K562 (cell line): ENCODE data around the gene PRKRIP1. TPM values are rescaled to one million over a fixed set of nuclear protein-coding genes. Genes with fewer than 3 reads are reported as not detected.
"Not testable (repeated sequence)": the region's sequence is repeated elsewhere in the genome, so short reads cannot be mapped to it uniquely, and the experiment has no call there.

Source experiments
- ATAC-seq: fragments of 200-7000 bp; cut with Tn5 transposase; 3 replicates; pipeline ENCODE4 v1.9.1; 2020; ENCODE audit warnings: moderate library complexity
- BruUV-seq: library from RNA; stranded (reverse); fragments of 400-500 nt; replicated peaks from 2 replicates; lab custom pipeline; 2021; lab: Mats Ljungman, UMichigan
- CTCF ChIA-PET: fragments of 300-600 bp; formaldehyde crosslinking; extraction: SDS; loops from one replicate; lab custom pipeline; 2021; ENCODE audit warnings: low intra/inter-chr PET ratio; lab: Yijun Ruan, JAX
- POLR2A ChIA-PET: fragments of 300-600, 350-650 bp; sonication (Branson Sonifier 250); formaldehyde crosslinking; extraction: SDS; loops from one replicate; lab custom pipeline; 2021; ENCODE audit warnings: antibody characterized with exemption, inconsistent platforms; lab: Yijun Ruan, JAX
- DNase-seq, 4 experiments: peaks; one replicate each; pipeline versions ENCODE4 v3.0.0 to v3.0.0-alpha.2; 2011 to 2018; ENCODE audit warnings: low spot score in 3 of 4, mixed read lengths in 3 of 4; ENCODE audit errors: extremely low read depth in 1 of 4
- FAIRE-seq: peaks from 2 replicates; lab custom pipeline; 2011; peaks lifted over from hg19 to GRCh38; lab: Jason Lieb, UNC
- H2AFZ ChIP-seq: 2 replicates; pipeline ENCODE4 v1.6.0; 2011; ENCODE audit warnings: low read depth, low read length, control low read depth, inconsistent platforms
- H3K27ac ChIP-seq: fragments of 200-600 bp; 3 replicates; pipeline ENCODE4 v1.8.0; 2011; ENCODE audit warnings: low read depth, mild to moderate bottlenecking, control low read depth, inconsistent platforms, low read length, moderate library complexity, mixed read lengths; ENCODE audit errors: extremely low read depth
- H3K27me3 ChIP-seq, 2 experiments: fragments of 300-600 bp in 1 of 2; 2 replicates in 1 of 2; 3 replicates in 1 of 2; pipeline versions ENCODE4 v1.6.0 to v1.8.0; 2011; ENCODE audit warnings: inconsistent platforms in 2 of 2, low read length in 2 of 2, mild to moderate bottlenecking in 1 of 2, mixed read lengths in 1 of 2, moderate library complexity in 1 of 2; ENCODE audit not compliant: control insufficient read depth in 2 of 2, insufficient read depth in 2 of 2
- H3K36me3 ChIP-seq: fragments of 300-600 bp; 3 replicates; pipeline ENCODE4 v1.8.0; 2011; ENCODE audit warnings: mild to moderate bottlenecking, low read length, inconsistent platforms; ENCODE audit not compliant: control insufficient read depth, insufficient read depth
- H3K4me1 ChIP-seq, 2 experiments: fragments of 200-600 bp in 1 of 2; replicated peaks in 1 of 2; 2 replicates in 1 of 2; 3 replicates in 1 of 2; pipeline versions ENCODE4 v1.5.1 to v1.8.0; 2011; ENCODE audit warnings: inconsistent platforms in 2 of 2, low read length in 2 of 2, mild to moderate bottlenecking in 1 of 2, mixed read lengths in 1 of 2, moderate library complexity in 1 of 2; ENCODE audit not compliant: control insufficient read depth in 2 of 2, insufficient read depth in 2 of 2
- H3K4me2 ChIP-seq: 2 replicates; pipeline ENCODE4 v1.6.1; 2011; ENCODE audit warnings: low read length, control low read depth, inconsistent platforms, mixed read lengths; ENCODE audit not compliant: insufficient read depth
- H3K4me3 ChIP-seq: fragments of 200-600 bp; sonication (generic), shearing (Covaris generic); 2 replicates; pipeline ENCODE4 v1.5.1; 2016; ENCODE audit warnings: control low read depth, inconsistent platforms
- H3K79me2 ChIP-seq: fragments of 200-600 bp; 3 replicates; pipeline ENCODE4 v1.8.0; 2011; ENCODE audit warnings: low read length, inconsistent platforms; ENCODE audit not compliant: control insufficient read depth, insufficient read depth
- H3K9ac ChIP-seq, 2 experiments: 2 replicates each; pipeline versions ENCODE4 v1.6.0 to v1.6.1; 2011; ENCODE audit warnings: low read depth in 2 of 2, low read length in 2 of 2, control low read depth in 1 of 2, inconsistent platforms in 1 of 2, mild to moderate bottlenecking in 1 of 2, mixed read lengths in 1 of 2; ENCODE audit not compliant: insufficient read depth in 1 of 2
- H3K9me1 ChIP-seq: one replicate; pipeline ENCODE4 v1.6.0; 2011; ENCODE audit warnings: inconsistent platforms, mild to moderate bottlenecking, low read length, moderate library complexity; ENCODE audit not compliant: control insufficient read depth, insufficient read depth
- H3K9me3 ChIP-seq: replicated peaks from 2 replicates; pipeline ENCODE4 v1.5.1; 2011; ENCODE audit warnings: low read depth, low read length, inconsistent platforms; ENCODE audit not compliant: control insufficient read depth, insufficient read depth
- H4K20me1 ChIP-seq: replicated peaks from 2 replicates; pipeline ENCODE4 v1.6.1; 2011; ENCODE audit warnings: low read length, inconsistent platforms, mixed read lengths; ENCODE audit not compliant: control insufficient read depth, insufficient read depth
- ERF ChIP-seq: fragments of 450-650 bp; formaldehyde crosslinking; IDR thresholded peaks from 2 replicates; pipeline ENCODE4 v1.4.0; 2020; ENCODE audit warnings: mild to moderate bottlenecking, mixed read lengths
- WGBS: fragments of 100-300 bp; shearing (Covaris generic); methylation state at CpG from one replicate; pipeline ENCODE4 v1.1.6; 2016; ENCODE audit warnings: low coverage, mixed read lengths; ENCODE audit not compliant: insufficient coverage; ENCODE audit errors: missing lambda C conversion rate; 5-methylcytosine and 5-hydroxymethylcytosine counted together
- in situ Hi-C: fragments of 300-500 bp; cut with MboI; formaldehyde crosslinking; loops from 4 replicates; pipeline ENCODE4 v1.15.0; 2018; ENCODE audit warnings: inconsistent platforms, mixed read lengths
- intact Hi-C: fragments of 100-400 bp; cut with micrococcal nuclease; formaldehyde crosslinking; loops from 2 replicates; pipeline ENCODE4 v1.14.2; 2022
- polyA plus RNA-seq, 8 experiments: library from polyadenylated mRNA; depleted of rRNA in 4 of 8; stranded (reverse) in 5 of 8; unstranded in 3 of 8; fragments of >200 nt; fragmentation: Nextera tagmentation in 2 of 8; fragmentation: Illumina TruSeq in 1 of 8; extraction: Ambion mirVana in 2 of 8; extraction: Trizol in 1 of 8; gene quantifications; 2 replicates each; pipeline versions ENCODE4 v1.2.1 to v1.2.3, GENCODE V29; 2011 to 2014; ENCODE audit warnings: inconsistent platforms in 1 of 8, missing spikeins in 1 of 8
- total RNA-seq, 7 experiments: library from RNA; depleted of rRNA in 6 of 7; stranded (reverse); fragments of >200 nt in 6 of 7; fragmentation: Illumina TruSeq in 2 of 7; extraction: Trizol in 2 of 7; gene quantifications; 2 replicates each; pipeline versions ENCODE4 v1.2.1 to v1.2.3, GENCODE V29; 2011 to 2021; ENCODE audit warnings: low replicate concordance in 1 of 7

PRKRIP1 gene
- total and polyA plus RNA-seq, 9 of the 15 experiments (the other 6 are each of a cell fraction or from before 2014, with no cell fraction given), result 14.9 to 52.1 (median 19.8) TPM

GRCh38 chr7:102372796-102373195 is 23.4 kb upstream of the PRKRIP1 start:
- in situ Hi-C loops, ATAC-seq, FAIRE-seq, H3K4me2 ChIP-seq, H3K27ac ChIP-seq, H3K4me1 ChIP-seq, H3K9me3 ChIP-seq, H3K4me3 ChIP-seq, H2AFZ ChIP-seq, DNase-seq, BruUV-seq, intact Hi-C loops, H3K9me1 ChIP-seq, H3K9ac ChIP-seq, H4K20me1 ChIP-seq, CTCF ChIA-PET, H3K27me3 ChIP-seq, POLR2A ChIA-PET: not testable (repeated sequence)
- Histone ChIP-seq H3K36me3 (peaks cover 40% of the 10 kb centered on the region), H3K79me2 (peaks cover 31% of the 10 kb centered on the region)
- WGBS, result 100% methylated on average over 1 of the region's 2 CpGs

- in situ Hi-C loops, result no loop called here
These were observed 19.1 kb upstream of the PRKRIP1 start for GRCh38 chr7:102376964-102377466.

GRCh38 chr7:102380837-102381236 is 15.3 kb upstream of the PRKRIP1 start:
- DNase-seq, H3K4me2 ChIP-seq, CTCF ChIA-PET, FAIRE-seq, intact Hi-C loops, H3K9ac ChIP-seq, H2AFZ ChIP-seq, H3K9me3 ChIP-seq, H3K4me1 ChIP-seq, H4K20me1 ChIP-seq, H3K27me3 ChIP-seq, ATAC-seq, H3K9me1 ChIP-seq, H3K27ac ChIP-seq, H3K79me2 ChIP-seq, H3K4me3 ChIP-seq, BruUV-seq: not testable (repeated sequence)
- in situ Hi-C loops, result loop anchor here (5.0 kb wide), 1 partner anchor 54 kb away; no protein-coding TSS in a partner anchor
- WGBS, result 89% methylated on average over 6 of the region's 8 CpGs
- peaks cover 64% of the 10 kb centered on the region for H3K36me3 ChIP-seq
- POLR2A ChIA-PET, result interaction anchor here (0.6 kb wide), 1 partner anchor 12 kb away, joined by 4 read pairs; no protein-coding TSS in a partner anchor

More at GRCh38 chr7:102376964-102377466, 19.1 kb upstream of the PRKRIP1 start:
- Histone ChIP-seq H3K27me3 (no peaks in the 10 kb centered on the region), H3K4me2 (no peak overlapping the region), H3K36me3 (peaks cover 61% of the 10 kb centered on the region), H4K20me1 (no peaks in the 10 kb centered on the region), H3K4me1 (no peaks in the 10 kb centered on the region), H3K9me1 (no peaks in the 10 kb centered on the region), H2AFZ (no peak overlapping the region), H3K4me3 (no peak overlapping the region), H3K9me3 (no peaks in the 10 kb centered on the region), H3K9ac (no peak overlapping the region), H3K27ac (no peak overlapping the region), H3K79me2 (peaks cover 9% of the 10 kb centered on the region; the same call in 2 of the 3 replicates)
- TSS peak; percentile 11 for BruUV-seq
- CTCF ChIA-PET, result no interaction called here
- ATAC-seq (no peak), DNase-seq (no peak), FAIRE-seq (no peak)
- POLR2A ChIA-PET, result no interaction called here
- 86% methylated on average over 6 of the region's 6 CpGs for WGBS
- no peak for TF ChIP-seq ERF (CRISPR knock-in tag)
- intact Hi-C loops, result no loop called here
